NCI-H2196 (cell line): Measurements from ENCODE around the gene ANXA11.
A peak's percentile ranks its signal among the peaks of the same experiment; 100 is the strongest.
"Not testable (repeated sequence)": the region's sequence is repeated elsewhere in the genome, so short reads cannot be mapped to it uniquely, and the experiment has no call there.

Source experiments
- DNase-seq: peaks from one replicate; lab custom pipeline; 2025; ENCODE audit not compliant: unreplicated experiment; lab: John Stamatoyannopoulos, UW

Gene ANXA11

DNA sequence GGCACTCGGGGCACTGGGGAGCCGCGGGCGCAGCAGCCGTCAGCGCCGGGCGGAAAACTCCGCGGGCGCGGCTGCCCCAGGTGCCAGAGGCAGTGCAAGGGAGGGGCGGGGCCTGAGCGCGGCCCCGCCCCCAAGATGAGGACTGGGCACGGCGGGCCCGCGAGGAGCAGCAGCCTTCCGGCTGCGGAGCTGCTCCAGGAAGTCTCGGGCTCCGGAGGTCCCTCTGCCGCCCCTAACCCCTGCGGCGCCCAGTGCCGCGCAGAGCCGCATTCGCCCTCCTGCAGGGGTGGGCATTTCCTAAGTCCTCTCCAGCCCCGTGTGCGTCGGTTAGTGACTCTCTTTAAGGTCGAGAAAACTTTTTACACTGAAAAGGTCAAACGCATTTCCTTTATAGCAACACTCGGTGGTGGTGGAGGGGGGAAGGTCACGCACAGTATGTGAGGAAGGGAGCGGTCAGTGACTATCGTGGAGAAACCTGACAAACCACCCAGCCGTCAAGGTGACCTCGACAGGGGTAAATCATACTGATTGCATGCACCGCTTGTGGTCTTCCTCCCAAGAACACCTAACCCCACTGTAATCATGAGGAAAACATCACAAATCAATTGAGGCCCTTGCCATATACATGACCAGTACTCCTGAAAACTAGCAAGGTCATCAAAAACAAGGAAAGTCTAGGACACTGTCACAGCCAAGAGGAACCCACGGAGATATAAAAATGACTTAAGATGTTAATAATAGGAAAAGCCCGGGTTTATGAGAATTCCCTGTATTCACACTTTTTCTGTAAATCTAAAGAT lies at the start of gene ANXA11:
Gene ANXA11 (minus strand): TSS at position 61 of the 800 bp plus-strand sequence. CDS start 32,676 bp downstream, outside the sequence.
- DNase-seq, result peak; percentile 63

DNA sequence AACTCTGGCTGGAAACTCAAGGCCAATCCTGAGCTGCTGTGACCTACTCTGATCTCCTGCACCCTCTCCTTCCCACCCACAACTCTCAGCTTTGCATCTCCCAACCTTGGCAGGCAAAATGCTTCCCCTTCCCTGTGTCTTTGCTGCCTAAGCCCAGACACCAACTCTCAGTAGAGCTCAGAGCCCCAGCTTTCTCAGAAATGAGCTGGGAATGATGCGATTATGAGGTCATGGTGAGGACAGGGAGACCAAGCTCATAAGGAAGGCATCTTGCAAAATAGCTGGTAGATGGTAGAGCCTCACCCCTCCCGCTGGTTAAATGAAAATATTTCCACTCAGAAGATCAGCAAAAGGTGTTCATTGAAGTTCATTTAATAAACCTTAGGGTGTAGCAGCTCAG lies 49.4 kb upstream of the ANXA11 start:
- DNase-seq, result not testable (repeated sequence)

GRCh38 chr10:80253963-80254271 lies 48.6 kb upstream of the ANXA11 start:
- not testable (repeated sequence) for DNase-seq

GRCh38 chr10:80253266-80253962 lies 48.1 kb upstream of the ANXA11 start:
- DNase-seq, result no peak

DNA sequence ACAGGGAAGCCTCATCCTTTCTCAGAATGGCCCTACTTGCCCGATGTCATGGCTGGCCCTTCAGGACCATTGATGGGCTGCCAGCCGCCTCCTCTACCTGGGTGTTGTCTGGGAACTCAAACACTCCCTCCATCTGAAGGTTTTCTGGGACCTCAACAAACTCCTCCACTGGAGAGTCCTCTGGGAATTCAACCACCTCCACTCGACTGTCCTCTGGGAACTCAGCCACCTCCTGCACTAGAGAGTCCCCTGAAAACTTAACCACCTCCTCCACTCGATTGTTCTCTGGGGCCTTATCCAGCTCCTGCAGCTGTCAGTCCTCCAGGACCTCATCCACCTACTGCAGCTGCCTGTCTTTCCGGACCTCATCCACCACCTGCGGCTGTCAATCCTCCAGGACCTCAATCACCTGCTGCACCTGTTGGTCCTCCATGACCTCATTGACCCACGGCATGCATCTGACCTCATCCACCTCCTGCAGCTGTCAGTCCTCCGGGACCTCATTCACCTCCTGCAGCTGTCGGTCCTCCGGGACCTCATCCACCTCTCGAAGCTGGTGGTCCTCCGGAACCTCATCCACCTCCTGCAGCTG lies 47.1 kb upstream of the ANXA11 start:
- DNase-seq, result peak; percentile 30

DNA sequence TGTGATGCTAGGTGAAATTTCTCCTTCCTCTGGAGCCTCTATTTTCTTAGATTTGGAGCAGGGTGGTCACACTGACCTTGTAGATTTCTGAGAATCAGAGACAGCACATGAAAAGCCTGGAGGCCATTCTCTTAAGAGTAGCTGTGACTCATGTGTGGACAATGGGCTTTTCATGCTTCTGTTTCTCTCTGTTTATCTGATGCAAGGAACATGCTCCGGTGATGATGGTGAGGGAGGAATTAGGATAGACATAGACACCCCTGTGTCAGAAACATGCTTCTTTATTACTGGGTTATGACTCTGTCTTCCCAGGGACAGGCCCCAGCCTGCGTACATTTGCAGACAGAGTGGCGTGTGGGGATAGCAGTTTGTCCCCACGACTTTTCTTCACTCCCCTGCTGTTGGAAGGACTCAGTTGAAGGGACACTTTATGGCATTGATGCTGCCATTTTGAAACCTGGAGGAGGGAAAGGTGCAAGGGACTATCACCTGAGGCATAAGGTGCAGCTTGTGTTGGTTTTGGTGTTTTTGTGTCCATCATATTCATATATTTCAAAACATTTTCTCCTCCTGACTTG lies 46.5 kb upstream of the ANXA11 start:
- not testable (repeated sequence) for DNase-seq

DNA sequence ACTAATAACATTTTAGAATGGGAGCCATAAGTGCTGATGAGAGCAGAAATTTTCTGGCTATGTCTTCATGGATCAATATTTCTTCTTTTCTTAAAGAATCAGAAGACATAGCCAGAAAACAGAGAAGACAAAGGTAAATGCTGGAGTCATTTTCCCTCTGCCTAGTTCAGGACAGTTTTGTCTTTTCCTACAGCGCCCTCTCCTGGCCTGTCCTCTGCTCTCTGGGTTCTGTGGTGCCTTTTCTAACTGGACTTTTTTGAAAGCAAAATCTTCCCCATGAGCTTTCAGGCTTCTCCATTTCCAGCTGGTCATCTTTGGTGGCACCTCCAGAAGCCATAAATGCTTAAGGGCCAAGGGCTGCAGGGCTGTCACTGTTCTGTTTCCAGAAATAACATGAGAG lies 45.1 kb upstream of the ANXA11 start:
- DNase-seq, result not testable (repeated sequence)

DNA sequence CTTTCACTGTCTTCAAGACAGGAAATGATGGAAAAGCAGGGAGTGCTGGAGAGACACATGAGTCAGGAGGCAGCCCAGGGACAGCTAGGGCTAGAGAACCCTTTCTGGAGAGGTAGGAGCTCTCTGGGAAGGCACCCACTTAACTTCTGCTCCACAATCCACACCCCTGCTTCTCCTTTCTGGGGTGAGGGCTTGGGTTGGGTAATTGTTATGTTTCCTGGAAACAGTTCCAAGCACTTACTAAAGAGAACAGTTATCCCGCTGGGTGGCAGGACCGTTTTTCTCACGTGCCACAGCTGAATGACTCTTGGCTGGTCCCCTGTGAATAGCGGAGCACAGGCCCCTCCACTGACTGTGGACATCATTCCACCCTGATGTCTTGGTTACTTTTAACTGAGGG lies 44.6 kb upstream of the ANXA11 start:
- not testable (repeated sequence) for DNase-seq

GRCh38 chr10:80247611-80248010 lies 42.3 kb upstream of the ANXA11 start:
- not testable (repeated sequence) for DNase-seq

DNA sequence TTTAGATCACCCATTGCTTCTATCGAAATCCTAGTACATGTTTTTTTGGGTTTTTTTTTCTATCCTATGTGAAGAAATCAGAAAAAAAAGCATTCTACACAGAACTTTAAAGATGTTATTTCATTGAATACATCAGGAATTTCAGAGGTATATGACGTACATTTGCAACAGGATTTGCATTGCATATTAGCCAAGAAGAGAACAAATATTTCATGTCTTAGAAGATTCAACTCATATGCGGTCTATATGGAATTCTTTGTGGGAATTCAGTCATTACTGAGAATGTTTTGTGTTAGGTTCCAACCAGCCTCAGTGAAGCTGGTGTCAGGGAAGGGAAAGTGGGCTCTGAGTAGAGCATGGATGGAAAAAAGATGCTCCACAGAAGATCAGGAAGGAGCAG lies 39.0 kb upstream of the ANXA11 start:
- not testable (repeated sequence) for DNase-seq

GRCh38 chr10:80242341-80242740 lies 37.0 kb upstream of the ANXA11 start:
- not testable (repeated sequence) for DNase-seq

GRCh38 chr10:80236457-80236856 lies 31.1 kb upstream of the ANXA11 start:
- DNase-seq, result not testable (repeated sequence)

DNA sequence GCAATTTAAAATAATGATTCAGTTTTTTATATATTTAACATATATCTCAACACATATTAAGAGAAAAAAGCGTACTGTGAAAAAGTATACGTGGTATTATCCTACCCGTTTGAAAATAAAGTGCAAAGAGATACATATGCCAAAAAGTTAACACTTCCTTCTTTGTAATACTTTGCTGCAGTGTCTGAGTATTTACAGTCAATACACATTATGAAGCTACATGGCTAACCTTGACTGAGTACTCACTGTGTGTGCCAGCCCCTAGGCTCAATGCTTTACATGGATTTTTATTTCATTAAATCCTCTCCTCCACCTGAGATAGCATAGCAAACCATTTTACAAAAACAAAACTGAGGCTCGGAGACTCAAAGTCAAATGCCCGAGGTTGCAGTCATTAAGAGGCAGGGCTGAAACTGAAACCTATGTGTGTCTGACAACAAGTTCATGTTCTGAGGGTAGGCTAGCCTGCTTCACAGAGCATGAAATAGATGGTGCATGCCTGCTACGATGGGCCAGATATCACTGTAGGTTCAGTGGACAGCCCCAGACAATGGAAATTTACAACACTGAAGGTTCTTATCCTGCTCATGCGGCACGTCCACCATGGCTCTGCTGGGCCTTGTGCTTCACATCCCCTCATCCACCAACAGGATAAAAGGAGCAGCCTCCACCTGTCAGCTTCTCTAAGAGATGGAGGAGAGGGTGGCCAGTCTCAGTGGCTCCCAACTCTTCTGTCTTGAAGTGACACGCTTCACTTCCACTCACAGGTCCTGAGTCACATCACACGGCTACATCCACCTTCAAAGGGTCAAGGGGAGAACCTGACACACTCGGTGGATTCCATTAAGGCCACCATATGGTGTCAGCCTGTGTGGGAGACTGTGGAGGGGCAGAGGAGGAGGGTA lies 29.2 kb upstream of the ANXA11 start:
- not testable (repeated sequence) for DNase-seq

DNA sequence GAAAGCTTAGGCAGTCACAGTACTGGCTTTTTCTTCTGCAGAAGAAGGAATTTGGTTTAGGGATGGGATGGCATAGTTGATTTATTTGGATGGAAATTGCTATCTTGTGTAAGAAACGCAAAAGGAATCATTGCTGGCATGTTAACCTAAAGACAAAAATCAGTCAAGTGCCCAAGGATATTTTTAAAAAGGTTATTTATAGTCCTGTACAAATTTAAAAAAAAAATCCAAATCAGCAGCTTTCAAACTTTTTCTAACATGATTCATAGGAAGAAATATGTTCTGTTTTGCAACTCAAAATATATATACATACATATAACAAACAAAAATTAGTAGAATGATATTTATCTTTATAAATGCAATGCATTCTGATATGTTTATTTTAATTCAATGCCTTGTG lies 28.5 kb upstream of the ANXA11 start:
- DNase-seq, result not testable (repeated sequence)

GRCh38 chr10:80226723-80227122 lies 21.4 kb upstream of the ANXA11 start:
- DNase-seq, result not testable (repeated sequence)

DNA sequence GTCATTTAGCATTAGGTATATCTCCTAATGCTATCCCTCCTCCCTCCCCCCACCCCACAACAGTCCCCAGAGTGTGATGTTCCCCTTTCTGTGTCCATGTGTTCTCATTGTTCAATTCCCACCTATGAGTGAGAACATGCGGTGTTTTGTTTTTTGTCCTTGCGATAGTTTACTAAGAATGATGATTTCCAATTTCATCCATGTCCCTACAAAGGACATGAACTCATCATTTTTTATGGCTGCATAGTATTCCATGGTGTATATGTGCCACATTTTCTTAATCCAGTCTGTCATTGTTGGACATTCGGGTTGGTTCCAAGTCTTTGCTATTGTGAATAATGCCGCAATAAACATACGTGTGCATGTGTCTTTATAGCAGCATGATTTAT lies 17.7 kb upstream of the ANXA11 start:
- not testable (repeated sequence) for DNase-seq

GRCh38 chr10:80218878-80219277 lies 13.5 kb upstream of the ANXA11 start:
- DNase-seq, result not testable (repeated sequence)

GRCh38 chr10:80214368-80214982 lies 9.1 kb upstream of the ANXA11 start:
- DNase-seq, result not testable (repeated sequence)

DNA sequence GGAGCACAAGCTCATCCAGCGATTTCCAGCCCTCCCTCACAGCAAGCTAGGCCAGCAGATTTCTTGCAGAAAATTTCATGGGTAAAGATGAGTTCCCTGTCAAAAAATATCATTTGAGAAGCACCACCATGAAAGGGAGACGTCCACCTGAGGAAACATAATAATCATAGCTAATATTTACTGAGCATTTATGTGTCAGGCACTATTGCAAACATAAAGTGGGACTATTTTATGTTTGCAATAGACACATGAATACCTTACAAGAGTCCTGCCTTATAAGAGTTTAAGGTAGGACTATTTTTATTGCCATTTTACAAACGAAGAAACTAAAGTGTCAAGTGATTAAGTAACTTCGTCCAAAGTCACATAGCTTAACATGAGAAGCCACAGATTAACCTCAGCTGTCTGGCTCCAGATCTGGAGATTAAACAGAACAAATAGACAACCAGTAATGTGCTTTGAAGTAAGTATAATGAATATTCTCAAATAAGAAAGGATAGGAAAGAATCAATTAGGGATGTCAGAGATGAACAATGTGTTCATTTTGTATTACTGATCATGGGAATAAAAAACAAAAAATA lies 7.3 kb upstream of the ANXA11 start:
- DNase-seq, result not testable (repeated sequence)

DNA sequence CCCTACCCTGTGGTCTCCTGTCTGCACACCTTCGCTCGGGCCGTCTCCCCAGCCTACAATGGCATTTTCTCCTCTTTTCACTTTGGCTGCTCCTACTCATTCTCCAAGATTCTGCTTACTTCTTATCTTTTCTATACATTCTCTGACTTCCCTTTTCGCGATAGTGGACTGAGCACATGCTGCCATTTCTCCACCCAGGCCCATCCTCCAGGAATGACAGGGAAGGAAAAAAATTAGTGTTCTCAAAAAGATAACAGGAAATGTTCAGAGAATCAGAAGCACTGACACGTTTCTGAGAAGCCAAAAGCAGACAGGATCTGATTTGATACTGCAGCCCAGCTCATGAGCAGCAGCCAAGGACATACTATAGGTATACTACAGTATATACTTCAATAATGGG lies 6.4 kb upstream of the ANXA11 start:
- no peak for DNase-seq
